HG03045 (cell line): Measurements from ENCODE around the gene EZH1.
"Not testable (repeated sequence)": the region's sequence is repeated elsewhere in the genome, so short reads cannot be mapped to it uniquely, and the experiment has no call there.

Experiments used
- ATAC-seq: cut with Tn5 transposase; IDR thresholded peaks from one replicate; pipeline ENCODE4 v1.9.1; 2021; ENCODE audit warnings: mild to moderate bottlenecking, moderate library complexity; ENCODE audit not compliant: unreplicated experiment

The EZH1 gene

DNA sequence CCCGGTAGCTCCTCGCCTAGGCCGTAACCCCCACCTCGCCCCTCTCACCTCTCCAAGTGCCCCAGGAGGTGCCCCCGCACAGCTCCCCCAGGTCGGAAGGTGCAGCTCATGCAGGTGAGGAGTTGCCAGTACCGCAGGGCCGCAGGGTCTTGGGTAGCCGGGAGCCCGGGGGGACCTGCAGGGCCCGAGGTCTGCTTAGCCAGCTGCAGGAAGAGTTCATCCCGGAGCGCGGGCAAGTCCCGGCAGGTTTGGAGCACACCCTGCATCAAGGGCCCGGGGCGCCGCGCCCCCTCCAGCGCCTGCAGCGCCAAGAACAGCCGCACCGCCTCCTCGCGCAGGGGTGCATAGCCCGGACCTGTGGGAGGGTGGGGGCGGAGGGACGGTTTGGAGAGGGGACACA lies 72.8 kb downstream of the EZH1 start:
- ATAC-seq = no peak

DNA sequence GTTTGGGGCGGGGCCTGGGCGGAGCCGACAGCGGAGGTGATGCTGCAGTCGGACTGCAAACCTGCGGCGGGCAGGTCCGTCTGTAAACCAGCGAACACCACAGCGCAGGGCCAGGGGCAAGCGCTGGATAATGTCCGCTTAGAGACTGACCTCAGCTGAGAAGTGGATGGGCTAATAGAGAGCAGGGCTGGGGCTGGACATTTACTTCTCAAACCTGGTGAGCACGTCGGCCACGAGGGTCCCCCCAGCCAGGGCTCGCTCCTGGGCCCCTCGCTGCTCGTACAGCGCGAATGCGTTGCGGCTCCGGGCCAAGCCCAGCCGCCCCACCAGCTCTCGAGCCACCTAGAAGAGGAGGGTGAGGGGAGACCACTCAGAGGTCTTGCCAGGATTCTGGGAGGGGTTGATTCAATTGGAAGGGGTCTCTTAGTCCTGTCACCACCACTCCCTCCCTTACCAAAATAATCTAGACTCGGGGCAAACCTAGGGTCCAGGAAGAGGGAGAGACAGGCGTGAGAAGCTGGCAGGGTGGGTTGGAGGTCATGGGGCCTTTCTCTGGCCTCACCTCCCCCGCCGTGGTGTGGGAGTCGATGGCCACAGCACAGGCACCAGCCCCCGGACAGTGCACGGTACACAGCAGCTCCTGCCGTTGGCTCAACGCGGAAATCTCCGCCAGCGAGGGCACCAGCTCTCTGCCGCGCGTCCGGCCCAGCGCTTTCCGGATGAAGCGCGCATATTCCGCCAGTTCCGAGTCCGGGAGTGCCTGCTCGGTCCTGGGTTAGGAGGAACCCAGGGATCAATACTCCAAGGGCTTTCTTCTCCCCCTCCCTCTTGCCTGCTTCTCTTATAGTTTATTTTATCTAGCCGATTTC lies 73.8 kb downstream of the EZH1 start:
- ATAC-seq = no peak

DNA sequence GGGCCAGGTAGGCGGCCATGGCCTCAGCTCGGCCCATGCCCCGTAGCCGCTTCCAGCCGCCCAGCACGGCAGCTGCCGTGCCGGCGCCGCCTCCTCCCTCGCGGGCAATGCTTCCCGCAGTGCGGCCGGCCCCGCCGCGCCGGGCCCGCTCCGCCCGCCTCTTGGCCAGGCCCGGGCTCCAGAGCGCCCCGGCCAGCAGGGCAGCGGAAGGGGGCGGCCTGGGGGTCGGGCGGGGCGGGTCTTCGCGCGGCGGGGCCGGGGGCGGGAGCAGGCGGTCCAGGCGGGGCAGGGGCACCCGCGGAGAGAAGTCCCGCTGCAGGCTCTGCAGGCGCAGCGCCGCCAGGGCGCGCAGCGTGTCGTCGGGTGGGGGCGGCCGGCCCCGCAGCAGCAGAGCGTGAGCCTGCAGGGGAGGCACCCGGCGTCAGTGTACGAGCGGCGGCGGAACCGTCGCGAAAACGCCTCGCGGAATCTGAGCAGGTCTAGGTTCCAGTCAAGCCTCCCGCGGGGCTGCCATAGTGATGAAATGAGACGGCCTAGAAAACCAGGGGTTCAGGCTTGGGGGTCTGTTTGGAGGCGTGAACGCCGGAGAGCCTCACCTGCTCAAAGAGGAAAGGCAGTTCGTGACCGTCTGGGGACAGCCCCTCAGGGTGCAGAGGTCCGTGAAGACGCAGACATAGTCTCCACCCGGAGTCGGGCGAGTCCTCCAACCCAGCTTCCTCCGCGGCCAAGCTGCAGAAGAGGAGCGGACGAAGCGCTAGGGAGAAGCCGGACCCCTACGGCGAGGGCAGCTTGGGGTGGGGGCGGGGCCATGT lies 74.7 kb downstream of the EZH1 start:
- no peak for ATAC-seq

DNA sequence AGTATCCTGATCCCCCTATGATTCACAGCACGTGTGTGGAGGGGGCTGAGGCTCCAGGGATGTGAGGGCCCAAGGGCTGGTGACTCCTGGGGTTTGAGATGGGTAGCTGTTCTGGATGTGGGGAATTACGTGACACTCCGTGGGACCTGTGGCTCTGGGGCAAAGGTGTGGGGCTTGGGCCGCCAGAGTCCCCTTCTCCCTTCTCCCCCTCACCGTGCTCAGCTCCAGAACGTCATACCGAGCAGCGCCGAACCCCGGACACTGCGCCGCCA lies 75.2 kb downstream of the EZH1 start:
- ATAC-seq = no peak

DNA sequence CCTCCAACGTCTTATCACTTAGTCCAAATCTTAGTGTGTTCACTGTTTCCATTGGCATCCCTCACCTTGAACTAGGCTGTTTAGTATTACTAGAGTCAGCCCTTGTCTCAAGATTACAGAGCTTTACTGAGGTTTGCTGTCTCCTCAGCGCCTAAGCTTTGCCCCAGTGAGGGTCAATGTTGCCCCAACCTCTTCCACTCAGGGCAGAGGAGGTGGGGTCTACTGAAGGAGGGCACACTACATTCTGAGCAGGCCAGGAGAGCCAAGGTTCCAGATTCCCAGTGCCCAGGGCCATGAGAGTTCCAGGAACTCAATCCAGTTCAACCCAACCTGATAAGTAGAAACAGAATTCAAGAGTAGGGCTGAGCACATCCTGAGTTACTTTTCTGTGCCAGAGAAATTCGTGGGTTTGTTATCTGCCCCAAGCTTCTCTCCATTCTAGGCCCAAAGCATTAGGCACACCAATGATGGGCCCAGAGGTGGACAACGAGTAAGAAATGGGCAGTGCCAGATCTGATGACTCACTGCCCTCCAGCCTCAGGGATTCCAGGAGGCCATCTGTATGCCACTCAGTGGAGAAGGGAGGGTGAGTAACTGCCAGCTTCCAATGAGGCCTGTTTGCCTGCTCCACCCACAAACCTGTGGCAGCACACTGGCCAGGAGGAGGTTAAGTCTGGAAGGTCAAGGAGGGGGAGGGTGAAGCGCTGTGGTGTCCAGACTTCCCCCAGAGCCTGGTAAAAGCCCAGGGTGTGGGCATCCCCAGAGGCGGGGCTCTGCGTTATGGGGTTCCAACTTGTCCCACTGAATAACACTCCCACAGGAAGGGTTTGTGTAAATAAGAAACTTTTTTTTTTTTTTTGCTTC lies 77.5 kb downstream of the EZH1 start:
- no peak for ATAC-seq

DNA sequence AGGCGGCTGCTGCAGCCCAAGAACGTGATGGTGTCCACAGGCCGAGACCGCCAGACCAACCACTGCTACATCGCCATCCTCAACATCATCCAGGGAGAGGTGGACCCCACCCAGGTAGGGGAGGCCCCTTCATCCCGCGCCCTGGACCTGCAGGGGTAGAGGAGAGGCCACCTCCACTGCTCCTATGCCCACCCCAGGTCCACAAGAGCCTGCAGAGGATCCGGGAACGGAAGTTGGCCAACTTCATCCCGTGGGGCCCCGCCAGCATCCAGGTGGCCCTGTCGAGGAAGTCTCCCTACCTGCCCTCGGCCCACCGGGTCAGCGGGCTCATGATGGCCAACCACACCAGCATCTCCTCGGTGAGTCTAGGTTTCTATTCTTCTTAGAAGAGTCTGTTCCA lies 78.7 kb downstream of the EZH1 start:
- ATAC-seq = not testable (repeated sequence)

DNA sequence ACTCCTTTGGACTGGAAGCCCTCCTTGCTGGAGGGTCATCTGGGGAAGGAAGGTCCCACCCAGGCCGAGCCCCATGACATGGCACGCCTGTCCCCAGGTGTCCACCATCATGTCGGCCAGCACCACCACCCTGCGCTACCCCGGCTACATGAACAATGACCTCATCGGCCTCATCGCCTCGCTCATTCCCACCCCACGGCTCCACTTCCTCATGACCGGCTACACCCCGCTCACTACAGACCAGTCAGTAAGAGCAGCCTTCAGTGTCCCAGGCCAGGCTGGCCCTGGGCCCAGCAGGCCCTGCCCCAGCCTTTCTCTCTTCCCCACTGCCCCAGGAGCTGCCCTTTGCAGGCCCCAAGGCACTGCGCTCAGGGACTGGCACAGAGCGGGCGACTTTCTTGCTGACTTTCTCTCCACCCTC lies 79.2 kb downstream of the EZH1 start:
- no peak for ATAC-seq

DNA sequence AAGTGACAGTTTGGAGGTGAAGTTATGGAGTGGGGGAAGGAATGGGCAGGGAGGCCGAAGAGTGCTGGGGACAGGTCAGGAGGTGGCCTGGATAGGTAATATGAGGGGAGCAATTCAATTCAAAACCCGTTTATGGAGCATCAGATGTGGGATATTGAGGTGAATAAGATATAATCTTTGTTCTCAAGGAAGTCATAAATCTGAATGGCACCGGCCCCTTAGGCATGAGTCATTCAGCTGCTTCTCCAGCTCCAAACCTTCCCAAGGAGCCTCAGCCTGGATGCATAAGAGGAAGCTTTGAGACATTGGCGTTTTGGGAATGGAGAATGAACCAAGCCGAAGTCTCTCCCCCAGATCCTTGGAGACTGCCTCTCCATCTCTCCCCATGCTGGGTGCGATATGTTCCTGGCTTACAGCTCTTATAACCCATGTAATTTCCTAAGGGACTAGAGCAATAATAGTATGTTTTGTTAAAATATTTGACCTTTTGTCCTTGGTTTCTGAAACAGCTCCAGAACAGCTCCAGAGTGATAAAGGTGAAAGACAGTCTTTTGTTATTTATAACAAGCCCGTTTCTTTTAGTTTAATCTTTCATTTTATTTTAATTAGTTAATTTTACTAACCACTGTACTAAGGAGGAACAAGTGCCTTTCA lies 84.0 kb downstream of the EZH1 start:
- ATAC-seq = no peak

DNA sequence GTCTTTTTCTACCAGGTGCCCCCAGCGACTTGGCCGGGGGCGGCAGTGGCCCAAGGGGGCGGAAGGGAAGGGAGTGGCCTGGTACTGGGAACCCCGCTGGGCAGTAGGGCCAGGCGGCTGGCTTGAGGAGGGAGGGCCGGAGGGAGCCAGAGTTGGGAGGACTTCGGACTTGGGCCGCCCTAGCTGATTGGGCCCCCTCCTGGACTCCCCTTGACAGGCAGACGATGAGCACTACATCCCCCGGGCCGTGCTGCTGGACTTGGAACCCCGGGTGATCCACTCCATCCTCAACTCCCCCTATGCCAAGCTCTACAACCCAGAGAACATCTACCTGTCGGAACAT lies 84.9 kb downstream of the EZH1 start:
- not testable (repeated sequence) for ATAC-seq

DNA sequence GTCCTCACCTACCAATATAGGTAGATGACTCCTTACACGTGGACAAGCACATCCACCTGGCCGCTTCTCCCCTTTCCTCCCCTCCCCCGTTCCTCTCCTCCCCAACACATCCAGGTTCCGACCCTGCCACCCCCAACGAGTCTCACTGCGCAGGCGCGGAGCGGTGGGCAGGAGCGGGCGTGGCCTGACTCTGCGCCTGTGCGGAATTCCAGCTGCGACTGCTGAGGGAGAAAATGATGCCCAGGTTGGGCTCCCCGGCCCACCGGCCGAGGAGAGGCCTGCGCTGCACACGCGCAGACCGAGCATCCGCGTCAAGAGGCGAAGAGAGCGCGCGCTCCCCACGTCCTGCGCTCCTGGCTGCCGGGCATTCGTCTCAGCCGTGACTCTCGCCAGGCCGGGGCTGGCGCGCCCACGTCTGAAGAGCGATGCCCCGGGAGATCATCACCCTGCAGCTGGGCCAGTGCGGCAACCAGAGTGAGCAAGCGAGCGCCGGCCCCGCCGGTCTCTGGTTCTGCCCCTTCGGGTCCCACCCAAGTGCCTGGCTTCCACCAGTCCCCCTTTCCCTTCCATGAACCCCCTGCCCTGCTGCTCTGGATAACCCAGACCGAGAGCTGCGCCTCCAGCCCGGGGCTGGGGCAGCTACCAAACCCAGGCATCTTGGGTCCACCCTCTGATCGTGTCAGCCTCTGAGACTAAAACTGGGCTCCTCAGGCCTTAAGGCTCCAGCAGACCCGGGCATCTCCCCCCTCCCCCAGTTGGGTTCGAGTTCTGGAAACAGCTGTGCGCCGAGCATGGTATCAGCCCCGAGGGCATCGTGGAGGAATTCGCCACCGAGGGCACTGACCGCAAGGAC lies 85.5 kb downstream of the EZH1 start, which contains the start of gene TUBG2:
TUBG2 (plus strand) TSS at position 206 of the 853 bp plus-strand sequence; CDS start at position 426, 220 bp downstream.
- peak; percentile 50 for ATAC-seq

DNA sequence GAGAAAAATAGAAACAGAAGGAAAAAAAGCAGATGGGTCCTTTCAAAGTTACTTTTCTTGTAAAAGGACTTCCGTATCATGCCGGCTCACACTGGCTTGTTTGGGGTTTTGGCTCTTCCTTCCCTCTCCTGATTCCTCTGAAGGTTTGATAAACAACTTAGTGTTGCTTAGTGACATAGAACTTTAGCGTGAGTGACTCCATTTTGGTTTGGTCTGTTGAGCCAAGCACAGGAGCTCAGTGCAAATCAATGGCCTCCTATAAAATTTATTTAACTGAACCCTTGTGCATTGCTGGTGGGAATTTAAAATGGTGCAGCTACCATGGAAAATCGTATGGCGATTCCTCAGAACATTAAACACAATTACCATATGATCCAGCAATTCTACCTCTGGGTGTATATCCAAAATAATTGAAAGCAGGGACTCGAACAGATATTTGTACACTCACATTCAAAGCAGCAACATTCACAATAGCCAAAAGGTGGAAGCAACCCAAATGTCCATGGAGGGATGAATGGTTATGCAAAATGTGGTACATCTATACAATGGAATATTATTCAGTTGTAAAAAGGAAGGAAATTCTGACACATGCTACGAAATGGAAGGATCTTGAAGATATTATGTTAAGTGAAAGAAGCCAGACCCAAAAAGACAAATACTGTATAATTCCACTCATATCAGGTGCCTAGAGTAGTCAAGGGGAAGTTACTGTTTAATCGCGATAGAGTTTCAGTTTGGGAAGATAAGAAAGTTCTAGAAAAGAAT lies 86.8 kb downstream of the EZH1 start:
- no peak for ATAC-seq

DNA sequence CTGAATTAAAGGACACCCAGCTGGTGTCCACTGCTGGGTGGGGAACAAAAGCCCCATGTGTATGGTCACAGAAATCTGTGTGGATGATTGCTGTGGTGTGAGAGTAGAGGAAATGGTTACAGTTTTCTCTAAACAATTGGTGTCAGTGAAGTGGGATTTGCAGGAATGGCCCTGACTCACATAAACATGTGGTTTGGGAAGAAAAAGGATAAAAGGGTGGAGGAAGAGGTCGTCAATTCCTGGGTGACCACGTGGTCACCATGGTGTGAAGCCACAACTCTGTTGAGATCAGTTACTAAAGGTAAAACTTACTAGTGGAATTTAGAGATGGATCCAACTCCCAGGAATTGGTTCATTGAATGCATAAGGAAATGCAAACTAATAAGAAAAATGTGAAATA lies 89.3 kb downstream of the EZH1 start:
- ATAC-seq = no peak

DNA sequence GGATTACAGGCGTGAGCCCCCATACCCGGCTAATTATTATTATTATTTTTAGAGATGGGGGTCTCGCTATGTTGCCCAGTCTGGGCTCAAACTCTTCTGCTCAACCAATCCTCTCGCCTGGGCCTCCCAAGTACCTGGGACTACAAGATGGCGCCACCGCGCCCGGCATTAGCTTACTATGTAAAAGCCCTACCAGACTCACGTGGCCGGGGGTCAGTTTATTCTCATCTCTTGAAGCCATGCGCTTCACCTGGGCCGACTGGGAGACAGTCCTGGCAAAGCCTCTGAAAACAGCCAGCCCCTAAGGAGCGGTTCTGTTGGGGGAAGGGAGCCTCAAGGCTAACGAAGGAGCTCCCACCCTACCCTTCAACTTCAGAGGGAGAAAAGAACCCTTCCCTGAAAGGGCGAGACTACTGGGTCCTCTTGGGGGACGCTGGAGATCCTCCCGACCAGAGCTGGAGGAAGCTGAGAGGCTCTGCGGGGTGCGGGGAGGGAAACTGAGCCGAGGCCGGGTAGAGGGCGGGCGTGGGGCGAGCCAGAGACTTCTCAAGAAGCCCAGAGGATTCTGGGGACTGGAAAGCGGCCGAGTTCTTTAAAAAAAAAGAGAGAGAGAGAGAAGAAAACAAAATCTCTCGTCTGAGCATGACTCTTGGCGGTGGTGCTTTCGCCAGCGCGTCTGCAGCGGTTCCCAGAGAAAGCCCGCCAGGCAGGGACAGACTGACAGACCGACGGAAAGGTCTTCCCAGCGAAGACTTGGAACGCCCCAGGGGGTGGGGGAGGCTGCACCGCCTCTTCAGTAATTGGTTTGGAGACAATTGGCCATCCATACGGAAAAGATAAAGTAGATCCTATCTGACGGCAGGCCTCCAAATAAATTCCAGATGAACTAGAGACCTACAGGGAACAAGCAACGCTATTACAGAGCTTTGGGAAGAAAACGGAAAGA lies 91.4 kb downstream of the EZH1 start:
- ATAC-seq = no peak

DNA sequence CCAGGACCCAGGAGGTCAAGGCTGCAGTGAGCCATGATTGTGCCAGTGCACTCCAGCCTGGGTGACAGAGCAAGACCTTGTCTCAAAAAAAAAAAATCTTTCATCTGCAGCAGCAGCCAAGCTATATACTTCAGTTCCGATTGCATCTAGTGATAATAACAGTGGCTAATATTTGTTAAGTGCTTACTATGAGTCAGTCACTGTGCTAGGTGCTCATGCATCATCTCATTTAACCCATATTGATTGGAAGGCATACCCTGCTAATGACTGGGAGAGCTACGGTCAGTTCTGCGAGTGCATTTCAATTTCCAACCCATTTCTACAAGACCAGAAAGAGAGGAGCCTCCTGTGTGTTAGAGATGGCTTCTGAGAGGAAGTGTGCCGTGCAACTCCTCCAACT lies 93.4 kb downstream of the EZH1 start:
- no peak for ATAC-seq
